Measurements from ENCODE around the gene IRX2.

- TF ChIP-seq CTCF (IDR thresholded peaks at IDR 0.05), result no peak
- no peak for TF ChIP-seq POLR2A (IDR thresholded peaks at IDR 0.05)
These were observed 50.6 kb downstream of the IRX2 start for GRCh38 chr5:2700876-2701275.
